ENCODE results near the gene HBG1. TPM values are rescaled to one million over a fixed set of nuclear protein-coding genes. Genes with fewer than 3 reads are reported as not detected.

The HBG1 gene
- total and polyA plus RNA-seq, 2 donors (not counting 3 experiments of a cell fraction or from before 2014, with no cell fraction given) = 0.72 TPM; not detected in 1

- DNase-seq (ENCODE audit: low read depth, low spot score) (no peak), FAIRE-seq (no peak)
- intact Hi-C loops (cut with micrococcal nuclease) (no loop called here), dilution Hi-C loops (cut with MboI; ENCODE audit: extremely low pct_ligation_motif_present, low sequenced_read_pairs) (no loop called here)
- H3K27me3 ChIP-seq (ENCODE audit: control insufficient read depth in 2 of 2, insufficient read depth in 2 of 2, low read length in 2 of 2) = no peaks in the 10 kb centered on the region
- no TSS peak for BruUV-seq (replicated peaks)
- H3K9me1 ChIP-seq (replicated peaks; ENCODE audit: control insufficient read depth, extremely low read depth, insufficient read depth, low read length) = no peaks in the 10 kb centered on the region
- TF ChIP-seq POLR2AphosphoS5 (IDR thresholded peaks at IDR 0.05; ENCODE audit: insufficient read depth, low read depth, low read length) (no peak), MYC (IDR thresholded peaks at IDR 0.05; ENCODE audit: low read depth, low read length) (no peak), JUN (IDR thresholded peaks at IDR 0.05; ENCODE audit: borderline replicate concordance, insufficient read depth, insufficient read length, low read depth) (no peak), POLR2A (IDR thresholded peaks at IDR 0.05; ENCODE audit: low read depth, low read length) (no peak)
- H3K4me2 ChIP-seq (ENCODE audit: insufficient read depth, low read length) = no peak overlapping the region
- CTCF ChIA-PET = no interaction called here
- H3K36me3 ChIP-seq (ENCODE audit: control insufficient read depth in 2 of 2, extremely low read depth in 1 of 2, insufficient read depth in 2 of 2, low read length in 2 of 2) = no peaks in the 10 kb centered on the region
- no peak overlapping the region for H3K9ac ChIP-seq (replicated peaks; ENCODE audit: extremely low read depth, insufficient read depth, low read length)
- no peaks in the 10 kb centered on the region for H3K4me1 ChIP-seq (ENCODE audit: control insufficient read depth, extremely low read depth, insufficient read depth, low read length)
- no peak overlapping the region for H3K4me3 ChIP-seq (replicated peaks in 1 of 3; ENCODE audit: insufficient read depth in 1 of 3, low read depth in 1 of 3, low read length in 3 of 3)
- no peak overlapping the region for H3K27ac ChIP-seq (ENCODE audit: insufficient read depth, low read depth, low read length)
- H3K9me3 ChIP-seq (replicated peaks; ENCODE audit: control insufficient read depth, insufficient read depth, low read length) = no peaks in the 10 kb centered on the region
- no peak overlapping the region for H2AFZ ChIP-seq (ENCODE audit: low read depth, low read length)
- H4K20me1 ChIP-seq (replicated peaks; ENCODE audit: control insufficient read depth, extremely low read depth, insufficient read depth, low read length) = no peaks in the 10 kb centered on the region
- H3K79me2 ChIP-seq (ENCODE audit: control insufficient read depth, insufficient read depth, low read length) = no peaks in the 10 kb centered on the region
- POLR2A ChIA-PET = no interaction called here
Measured at GRCh38 chr11:5231111-5231510, 18.5 kb downstream of the HBG1 start.

- Histone ChIP-seq H3K4me3 (replicated peaks in 1 of 3; ENCODE audit: insufficient read depth in 1 of 3, low read depth in 1 of 3, low read length in 3 of 3) (no peak overlapping the region), H2AFZ (ENCODE audit: low read depth, low read length) (no peak overlapping the region), H3K9me3 (replicated peaks; ENCODE audit: control insufficient read depth, insufficient read depth, low read length) (no peaks in the 10 kb centered on the region), H3K36me3 (ENCODE audit: control insufficient read depth in 2 of 2, extremely low read depth in 1 of 2, insufficient read depth in 2 of 2, low read length in 2 of 2) (no peaks in the 10 kb centered on the region), H3K79me2 (ENCODE audit: control insufficient read depth, insufficient read depth, low read length) (no peaks in the 10 kb centered on the region), H3K9ac (replicated peaks; ENCODE audit: extremely low read depth, insufficient read depth, low read length) (no peak overlapping the region), H3K4me1 (ENCODE audit: control insufficient read depth, extremely low read depth, insufficient read depth, low read length) (no peaks in the 10 kb centered on the region), H3K4me2 (ENCODE audit: insufficient read depth, low read length) (no peak overlapping the region), H4K20me1 (replicated peaks; ENCODE audit: control insufficient read depth, extremely low read depth, insufficient read depth, low read length) (no peaks in the 10 kb centered on the region), H3K27me3 (ENCODE audit: control insufficient read depth in 2 of 2, insufficient read depth in 2 of 2, low read length in 2 of 2) (no peaks in the 10 kb centered on the region), H3K27ac (ENCODE audit: insufficient read depth, low read depth, low read length) (no peak overlapping the region), H3K9me1 (replicated peaks; ENCODE audit: control insufficient read depth, extremely low read depth, insufficient read depth, low read length) (no peaks in the 10 kb centered on the region)
- DNase-seq (ENCODE audit: low read depth, low spot score) (no peak), FAIRE-seq (no peak)
- ChIA-PET CTCF (no interaction called here), POLR2A (no interaction called here)
- no TSS peak for BruUV-seq (replicated peaks)
- dilution Hi-C loops (cut with MboI; ENCODE audit: extremely low pct_ligation_motif_present, low sequenced_read_pairs) = no loop called here
- TF ChIP-seq JUN (IDR thresholded peaks at IDR 0.05; ENCODE audit: borderline replicate concordance, insufficient read depth, insufficient read length, low read depth) (no peak), POLR2AphosphoS5 (IDR thresholded peaks at IDR 0.05; ENCODE audit: insufficient read depth, low read depth, low read length) (no peak), CTCF (IDR thresholded peaks at IDR 0.05; ENCODE audit: extremely low read depth in 1 of 2, insufficient read depth in 1 of 2, low read depth in 1 of 2, low read length in 2 of 2) (no peak), GATA2 (IDR thresholded peaks at IDR 0.05; ENCODE audit: insufficient read depth, insufficient read length, low read depth, low read length) (no peak), POLR2A (IDR thresholded peaks at IDR 0.05; ENCODE audit: low read depth, low read length) (no peak)
- intact Hi-C loops (cut with micrococcal nuclease) = no loop called here
Measured at GRCh38 chr11:5230266-5230665, 19.4 kb downstream of the HBG1 start.

All from endothelial cell of umbilical vein (primary cell).